ENCODE measurements around the gene OR8B2. TPM values are rescaled to one million over a fixed set of nuclear protein-coding genes. Genes with fewer than 3 reads are reported as not detected.

Gene OR8B2
- total RNA-seq, 1 donor from 2014 or later: not detected

DNA sequence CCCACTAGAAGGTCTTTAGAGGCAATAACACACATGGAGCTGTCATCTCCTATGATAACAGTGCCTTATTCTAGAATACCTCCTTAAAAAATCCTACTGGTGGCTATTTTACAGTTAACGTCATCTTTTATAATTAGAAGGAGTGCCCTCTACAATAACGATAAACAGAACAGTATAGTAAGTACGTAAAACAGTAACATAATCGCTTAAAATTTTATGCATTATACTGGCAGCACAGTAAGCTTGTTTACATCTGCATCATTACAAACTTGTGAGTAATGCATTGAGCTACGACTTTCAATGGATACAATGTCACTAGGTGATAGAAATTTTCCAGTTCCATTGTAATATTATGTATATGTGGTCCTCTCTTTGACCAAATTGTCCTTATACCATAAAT lies 40.0 kb downstream of the OR8B2 start:
- no peak overlapping the region for H3K4me3 ChIP-seq
- H3K27ac ChIP-seq (replicated peaks): no peak overlapping the region
- TF ChIP-seq, protein P1, sequence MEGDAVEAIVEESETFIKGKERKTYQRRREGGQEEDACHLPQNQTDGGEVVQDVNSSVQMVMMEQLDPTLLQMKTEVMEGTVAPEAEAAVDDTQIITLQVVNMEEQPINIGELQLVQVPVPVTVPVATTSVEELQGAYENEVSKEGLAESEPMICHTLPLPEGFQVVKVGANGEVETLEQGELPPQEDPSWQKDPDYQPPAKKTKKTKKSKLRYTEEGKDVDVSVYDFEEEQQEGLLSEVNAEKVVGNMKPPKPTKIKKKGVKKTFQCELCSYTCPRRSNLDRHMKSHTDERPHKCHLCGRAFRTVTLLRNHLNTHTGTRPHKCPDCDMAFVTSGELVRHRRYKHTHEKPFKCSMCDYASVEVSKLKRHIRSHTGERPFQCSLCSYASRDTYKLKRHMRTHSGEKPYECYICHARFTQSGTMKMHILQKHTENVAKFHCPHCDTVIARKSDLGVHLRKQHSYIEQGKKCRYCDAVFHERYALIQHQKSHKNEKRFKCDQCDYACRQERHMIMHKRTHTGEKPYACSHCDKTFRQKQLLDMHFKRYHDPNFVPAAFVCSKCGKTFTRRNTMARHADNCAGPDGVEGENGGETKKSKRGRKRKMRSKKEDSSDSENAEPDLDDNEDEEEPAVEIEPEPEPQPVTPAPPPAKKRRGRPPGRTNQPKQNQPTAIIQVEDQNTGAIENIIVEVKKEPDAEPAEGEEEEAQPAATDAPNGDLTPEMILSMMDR (IDR thresholded peaks at IDR 0.05; ENCODE audit: borderline replicate concordance): no peak
- intact Hi-C loops (cut with micrococcal nuclease): no loop called here
- H3K4me1 ChIP-seq: no peaks in the 10 kb centered on the region
- no peaks in the 10 kb centered on the region for H3K36me3 ChIP-seq
- no peaks in the 10 kb centered on the region for H3K27me3 ChIP-seq (ENCODE audit: low read depth)
- no peak for DNase-seq
- H3K9me3 ChIP-seq (replicated peaks): peaks cover 6% of the 10 kb centered on the region

DNA sequence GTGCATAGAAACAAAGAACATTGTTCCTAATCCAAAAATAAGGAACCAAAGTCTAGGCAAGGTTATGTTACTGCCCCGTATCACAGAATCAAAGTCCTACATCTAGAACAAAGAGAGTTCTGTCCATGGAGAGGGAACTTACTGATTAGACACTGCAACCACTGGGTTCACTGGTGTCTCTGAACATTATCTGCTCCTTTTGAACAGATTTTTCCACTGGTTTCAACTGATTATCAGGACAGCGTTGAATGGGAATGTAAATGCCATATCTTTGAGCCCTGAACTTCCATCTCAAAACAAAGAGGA lies 44.2 kb downstream of the OR8B2 start:
- intact Hi-C loops (cut with micrococcal nuclease): no loop called here
- TF ChIP-seq, protein P1 (IDR thresholded peaks at IDR 0.05; ENCODE audit: borderline replicate concordance): no peak
- H3K4me3 ChIP-seq: no peak overlapping the region
- DNase-seq: no peak
- peaks cover 3% of the 10 kb centered on the region for H3K9me3 ChIP-seq (replicated peaks)
- H3K27me3 ChIP-seq (ENCODE audit: low read depth): no peaks in the 10 kb centered on the region
- H3K27ac ChIP-seq (replicated peaks): no peak overlapping the region
- no peaks in the 10 kb centered on the region for H3K36me3 ChIP-seq
- H3K4me1 ChIP-seq: no peaks in the 10 kb centered on the region

DNA sequence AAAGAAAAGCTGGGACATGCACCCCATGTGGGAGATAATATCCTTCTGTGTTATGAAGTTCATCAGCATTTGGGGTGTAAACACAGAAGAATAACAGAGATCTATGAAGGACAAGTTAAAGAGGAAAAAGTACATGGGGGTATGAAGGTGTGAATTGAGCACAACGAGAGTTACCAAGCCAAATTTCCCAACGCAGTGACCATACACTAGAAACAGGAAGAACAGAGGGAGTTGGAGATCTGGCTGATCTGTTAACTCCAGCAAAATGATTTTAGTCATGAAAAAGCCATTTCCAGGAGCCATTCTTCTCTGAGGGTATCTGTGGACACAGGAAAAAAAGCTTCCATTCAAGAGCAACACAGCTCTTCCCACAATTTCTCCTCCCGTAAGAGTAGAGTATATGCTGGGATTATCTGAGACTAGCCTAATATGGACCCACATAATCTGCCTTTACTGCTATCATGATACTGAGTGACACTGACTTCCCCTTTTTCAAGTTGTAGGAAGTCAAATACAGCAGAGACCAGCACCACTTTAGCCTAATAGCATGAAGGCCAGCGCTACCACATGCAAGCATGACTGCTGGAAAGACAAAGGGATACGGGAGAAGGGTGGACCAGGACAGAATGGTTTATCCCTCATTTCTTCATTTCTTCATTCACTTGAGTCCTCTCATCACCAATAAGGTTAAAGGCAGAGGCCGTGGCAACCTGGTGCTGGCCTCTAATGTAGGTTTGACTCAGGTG lies 44.7 kb downstream of the OR8B2 start:
- intact Hi-C loops (cut with micrococcal nuclease): no loop called here
- H3K27ac ChIP-seq (replicated peaks): no peak overlapping the region

More for the DNA sequence above, 44.7 kb downstream of the OR8B2 start:
- H3K9me3 ChIP-seq (replicated peaks): peaks cover 4% of the 10 kb centered on the region
- H3K4me3 ChIP-seq: no peak overlapping the region
- H3K36me3 ChIP-seq: no peaks in the 10 kb centered on the region
- no peak for DNase-seq
- TF ChIP-seq, protein P1 (IDR thresholded peaks at IDR 0.05; ENCODE audit: borderline replicate concordance): no peak
- no peaks in the 10 kb centered on the region for H3K4me1 ChIP-seq
- no peaks in the 10 kb centered on the region for H3K27me3 ChIP-seq (ENCODE audit: low read depth)

Other genes with a start within 250 kb of the OR8B2 start
- gene OR10D3, start 201.2 kb downstream of the OR8B2 start, total RNA-seq: not detected
- gene OR8G1, start 143.4 kb downstream of the OR8B2 start, total RNA-seq: not detected
- gene OR8G5, start 128.1 kb downstream of the OR8B2 start, total RNA-seq: not detected
- gene OR8D1, start 70.5 kb downstream of the OR8B2 start, total RNA-seq: not detected
- gene OR8D2, start 64.3 kb downstream of the OR8B2 start, total RNA-seq: not detected
- not detected for gene OR8B3, start 14.5 kb upstream of the OR8B2 start, total RNA-seq
- not detected for gene OR8B4, start 40.4 kb upstream of the OR8B2 start, total RNA-seq
- gene OR8B8, start 61.2 kb upstream of the OR8B2 start, total RNA-seq: not detected
- gene OR8B12, start 159.2 kb upstream of the OR8B2 start, total RNA-seq: not detected
- not detected for gene OR8A1, start 185.5 kb upstream of the OR8B2 start, total RNA-seq
- gene PANX3, start 226.9 kb upstream of the OR8B2 start, total RNA-seq: not detected
- 23.3 TPM for gene TBRG1, start 238.4 kb upstream of the OR8B2 start, total RNA-seq